HepG2 (cell line): ENCODE results near the gene CXCL17. TPM values are rescaled to one million over a fixed set of nuclear protein-coding genes. Genes with fewer than 3 reads are reported as not detected.

Experiments
- CCAR2 ChIP-seq: fragments of 200-400 bp; formaldehyde crosslinking; optimal IDR thresholded peaks from 2 replicates; pipeline ENCODE3; 2018; ENCODE audit warnings: low read depth, mild to moderate bottlenecking, low read length, moderate library complexity
- DR1 ChIP-seq: sonication (generic); formaldehyde crosslinking; IDR thresholded peaks from 2 replicates; pipeline ENCODE4 v1.8.0; 2021; ENCODE audit warnings: mild to moderate bottlenecking, missing genetic modification reagents, inconsistent platforms
- HNRNPL ChIP-seq: fragments of 200-400 bp; formaldehyde crosslinking; IDR thresholded peaks from 2 replicates; pipeline ENCODE4 v1.6.1; 2017; ENCODE audit warnings: mild to moderate bottlenecking, low read depth, low read length
- HNRNPLL ChIP-seq: fragments of 200-400 bp; formaldehyde crosslinking; IDR thresholded peaks from 2 replicates; pipeline ENCODE4 v1.6.1; 2017; ENCODE audit warnings: mild to moderate bottlenecking, low read depth, low read length; ENCODE audit not compliant: poor library complexity, severe bottlenecking
- NFATC3 ChIP-seq: sonication (generic); formaldehyde crosslinking; IDR thresholded peaks from 2 replicates; pipeline ENCODE4 v1.5.1; 2020; ENCODE audit warnings: mild to moderate bottlenecking, missing genetic modification reagents
- NFIB ChIP-seq: sonication (generic); formaldehyde crosslinking; IDR thresholded peaks from 2 replicates; pipeline ENCODE4 v1.9.0; 2021; ENCODE audit warnings: missing genetic modification reagents, mild to moderate bottlenecking, borderline replicate concordance
- NFKBIZ ChIP-seq: IDR thresholded peaks from 2 replicates; pipeline ENCODE4 v1.6.1; 2018; ENCODE audit warnings: missing genetic modification reagents, missing compliant biosample characterization
- PHF21A ChIP-seq: sonication (generic); formaldehyde crosslinking; IDR thresholded peaks from 2 replicates; pipeline ENCODE4 v1.5.0; 2020; ENCODE audit warnings: mild to moderate bottlenecking, missing genetic modification reagents
- SAP130 ChIP-seq: IDR thresholded peaks from 2 replicates; pipeline ENCODE4 v1.6.1; 2016; ENCODE audit warnings: low read depth
- SMC3 ChIP-seq: IDR thresholded peaks from 2 replicates; pipeline ENCODE4 v1.6.1; 2011; ENCODE audit warnings: low read length, improper control_type of control experiment
- SRSF9 ChIP-seq: fragments of 200-400 bp; formaldehyde crosslinking; IDR thresholded peaks from 2 replicates; pipeline ENCODE4 v1.6.1; 2018; ENCODE audit warnings: borderline replicate concordance, mild to moderate bottlenecking, low read depth, low read length; ENCODE audit not compliant: insufficient read depth, poor library complexity, severe bottlenecking
- XRCC5 ChIP-seq: fragments of 200-400 bp; formaldehyde crosslinking; optimal IDR thresholded peaks from 2 replicates; pipeline ENCODE3; 2017; ENCODE audit warnings: mild to moderate bottlenecking, low read length
- YEATS2 ChIP-seq: sonication (generic); formaldehyde crosslinking; IDR thresholded peaks from 2 replicates; pipeline ENCODE4 v1.4.0; 2020; ENCODE audit warnings: missing genetic modification reagents, borderline replicate concordance
- ZBTB8A ChIP-seq: sonication (generic); formaldehyde crosslinking; IDR thresholded peaks from 2 replicates; pipeline ENCODE4 v1.4.0; 2020; ENCODE audit warnings: mild to moderate bottlenecking, low read depth, missing genetic modification reagents, borderline replicate concordance
- ZNF138 ChIP-seq: sonication (generic); formaldehyde crosslinking; IDR thresholded peaks from 2 replicates; pipeline ENCODE4 v1.5.0; 2020; ENCODE audit warnings: mild to moderate bottlenecking, low read depth, missing genetic modification reagents
- ZNF263 ChIP-seq: sonication (generic); formaldehyde crosslinking; IDR thresholded peaks from 2 replicates; pipeline ENCODE4 v1.4.0; 2020; ENCODE audit warnings: missing genetic modification reagents
- ZNF34 ChIP-seq: sonication (generic); formaldehyde crosslinking; IDR thresholded peaks from 2 replicates; pipeline ENCODE4 v1.4.0; 2020; ENCODE audit warnings: mild to moderate bottlenecking, missing genetic modification reagents, borderline replicate concordance
- ZNF430 ChIP-seq: sonication (generic); formaldehyde crosslinking; IDR thresholded peaks from 2 replicates; pipeline ENCODE4 v1.9.0; 2021; ENCODE audit warnings: mild to moderate bottlenecking, missing genetic modification reagents
- ZNF496 ChIP-seq: sonication (generic); formaldehyde crosslinking; IDR thresholded peaks from 2 replicates; pipeline ENCODE4 v1.8.1; 2023; ENCODE audit warnings: mild to moderate bottlenecking, moderate library complexity, missing genetic modification reagents; ENCODE audit not compliant: insufficient replicate concordance
- polyA plus RNA-seq, 8 experiments: library from polyadenylated mRNA; depleted of rRNA in 3 of 8; stranded (reverse) in 7 of 8; unstranded in 1 of 8; fragments of >200 nt; fragmentation: Illumina TruSeq in 4 of 8; extraction: Trizol in 4 of 8; gene quantifications; 2 replicates each; pipeline versions ENCODE4 v1.2.1 to v1.2.3, GENCODE V29; 2011 to 2016; ENCODE audit warnings: low read depth in 4 of 8, missing spikeins in 1 of 8, mixed read lengths in 1 of 8; ENCODE audit not compliant: insufficient read depth in 1 of 8
- total RNA-seq, 5 experiments: library from RNA; depleted of rRNA; stranded (reverse); fragments of >200 nt; fragmentation: Illumina TruSeq; extraction: Trizol; gene quantifications; 2 replicates each; pipeline ENCODE4 v1.2.3, GENCODE V29; 2016; ENCODE audit warnings: low read depth in 1 of 5
- TF ChIP-seq, protein P1 (sequence below): fragments of 450-650 bp; IDR thresholded peaks from 2 replicates; pipeline ENCODE4 v1.6.1; 2017
- TF ChIP-seq, protein P2 (sequence below): sonication (generic); formaldehyde crosslinking; IDR thresholded peaks from 2 replicates; pipeline ENCODE4 v1.4.0; 2020; ENCODE audit warnings: mild to moderate bottlenecking, low read depth, missing genetic modification reagents
- TF ChIP-seq, protein P3 (sequence below): sonication (generic); formaldehyde crosslinking; IDR thresholded peaks from 2 replicates; pipeline ENCODE4 v1.4.0; 2020; ENCODE audit warnings: missing genetic modification reagents

CXCL17 gene
- total and polyA plus RNA-seq, 2 of the 13 experiments (the other 11 are each of a cell fraction or from before 2014, with no cell fraction given), result 0.12 TPM; not detected in 1

DNA sequence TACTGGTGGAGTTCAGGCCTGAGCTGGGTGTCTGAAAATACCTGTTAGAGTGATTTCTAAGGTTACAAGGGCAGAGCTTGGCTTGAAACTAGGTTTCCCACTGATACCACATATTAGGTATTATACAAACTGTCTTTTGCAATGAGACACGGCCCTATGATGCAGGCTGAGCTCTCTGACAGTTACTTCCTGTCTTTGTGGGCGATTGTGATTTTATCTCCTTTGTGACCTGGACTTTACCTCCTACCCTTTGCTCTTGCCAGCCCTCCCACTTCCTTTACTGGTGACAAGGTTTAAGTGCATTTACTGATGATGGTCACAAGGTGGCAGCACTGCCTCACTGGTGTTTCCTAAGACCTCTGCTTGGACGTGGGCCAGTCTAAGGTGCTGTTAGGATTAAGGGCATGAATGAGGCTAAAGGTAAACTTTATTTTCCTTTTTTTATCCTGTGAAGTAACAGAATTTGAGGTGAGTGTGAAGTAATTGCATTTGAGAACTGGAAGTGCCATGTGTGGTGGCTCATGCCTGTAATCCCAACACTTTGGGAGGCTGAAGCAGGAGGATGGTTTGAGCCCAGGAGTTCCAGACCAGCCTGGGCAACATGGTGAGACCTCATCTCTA lies 7.7 kb upstream of the CXCL17 start (continued):
- TF ChIP-seq HNRNPL (no peak), ZBTB8A (CRISPR knock-in tag) (no peak), ZNF263 (CRISPR knock-in tag) (no peak; the same call in 1 of the 2 replicates), ZNF138 (CRISPR knock-in tag) (no peak), SMC3 (peak; percentile 100), DR1 (CRISPR knock-in tag) (no peak), XRCC5 (peak; percentile 41), NFKBIZ (no peak), YEATS2 (peak; percentile 77; the same call in 1 of the 2 replicates), ZNF34 (CRISPR knock-in tag) (no peak), SAP130 (CRISPR knock-in tag) (peak; percentile 91), SRSF9 (no peak), ZNF430 (peak; percentile 85), NFIB (CRISPR knock-in tag) (no peak), ZNF496 (CRISPR knock-in tag) (no peak), CCAR2 (no peak), HNRNPLL (no peak), NFATC3 (CRISPR knock-in tag) (no peak), PHF21A (CRISPR knock-in tag) (peak; percentile 98)
- TF ChIP-seq, protein P1, sequence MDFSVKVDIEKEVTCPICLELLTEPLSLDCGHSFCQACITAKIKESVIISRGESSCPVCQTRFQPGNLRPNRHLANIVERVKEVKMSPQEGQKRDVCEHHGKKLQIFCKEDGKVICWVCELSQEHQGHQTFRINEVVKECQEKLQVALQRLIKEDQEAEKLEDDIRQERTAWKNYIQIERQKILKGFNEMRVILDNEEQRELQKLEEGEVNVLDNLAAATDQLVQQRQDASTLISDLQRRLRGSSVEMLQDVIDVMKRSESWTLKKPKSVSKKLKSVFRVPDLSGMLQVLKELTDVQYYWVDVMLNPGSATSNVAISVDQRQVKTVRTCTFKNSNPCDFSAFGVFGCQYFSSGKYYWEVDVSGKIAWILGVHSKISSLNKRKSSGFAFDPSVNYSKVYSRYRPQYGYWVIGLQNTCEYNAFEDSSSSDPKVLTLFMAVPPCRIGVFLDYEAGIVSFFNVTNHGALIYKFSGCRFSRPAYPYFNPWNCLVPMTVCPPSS, result no peak
- TF ChIP-seq, protein P2, sequence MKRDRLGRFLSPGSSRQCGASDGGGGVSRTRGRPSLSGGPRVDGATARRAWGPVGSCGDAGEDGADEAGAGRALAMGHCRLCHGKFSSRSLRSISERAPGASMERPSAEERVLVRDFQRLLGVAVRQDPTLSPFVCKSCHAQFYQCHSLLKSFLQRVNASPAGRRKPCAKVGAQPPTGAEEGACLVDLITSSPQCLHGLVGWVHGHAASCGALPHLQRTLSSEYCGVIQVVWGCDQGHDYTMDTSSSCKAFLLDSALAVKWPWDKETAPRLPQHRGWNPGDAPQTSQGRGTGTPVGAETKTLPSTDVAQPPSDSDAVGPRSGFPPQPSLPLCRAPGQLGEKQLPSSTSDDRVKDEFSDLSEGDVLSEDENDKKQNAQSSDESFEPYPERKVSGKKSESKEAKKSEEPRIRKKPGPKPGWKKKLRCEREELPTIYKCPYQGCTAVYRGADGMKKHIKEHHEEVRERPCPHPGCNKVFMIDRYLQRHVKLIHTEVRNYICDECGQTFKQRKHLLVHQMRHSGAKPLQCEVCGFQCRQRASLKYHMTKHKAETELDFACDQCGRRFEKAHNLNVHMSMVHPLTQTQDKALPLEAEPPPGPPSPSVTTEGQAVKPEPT, result no peak
- TF ChIP-seq, protein P3, sequence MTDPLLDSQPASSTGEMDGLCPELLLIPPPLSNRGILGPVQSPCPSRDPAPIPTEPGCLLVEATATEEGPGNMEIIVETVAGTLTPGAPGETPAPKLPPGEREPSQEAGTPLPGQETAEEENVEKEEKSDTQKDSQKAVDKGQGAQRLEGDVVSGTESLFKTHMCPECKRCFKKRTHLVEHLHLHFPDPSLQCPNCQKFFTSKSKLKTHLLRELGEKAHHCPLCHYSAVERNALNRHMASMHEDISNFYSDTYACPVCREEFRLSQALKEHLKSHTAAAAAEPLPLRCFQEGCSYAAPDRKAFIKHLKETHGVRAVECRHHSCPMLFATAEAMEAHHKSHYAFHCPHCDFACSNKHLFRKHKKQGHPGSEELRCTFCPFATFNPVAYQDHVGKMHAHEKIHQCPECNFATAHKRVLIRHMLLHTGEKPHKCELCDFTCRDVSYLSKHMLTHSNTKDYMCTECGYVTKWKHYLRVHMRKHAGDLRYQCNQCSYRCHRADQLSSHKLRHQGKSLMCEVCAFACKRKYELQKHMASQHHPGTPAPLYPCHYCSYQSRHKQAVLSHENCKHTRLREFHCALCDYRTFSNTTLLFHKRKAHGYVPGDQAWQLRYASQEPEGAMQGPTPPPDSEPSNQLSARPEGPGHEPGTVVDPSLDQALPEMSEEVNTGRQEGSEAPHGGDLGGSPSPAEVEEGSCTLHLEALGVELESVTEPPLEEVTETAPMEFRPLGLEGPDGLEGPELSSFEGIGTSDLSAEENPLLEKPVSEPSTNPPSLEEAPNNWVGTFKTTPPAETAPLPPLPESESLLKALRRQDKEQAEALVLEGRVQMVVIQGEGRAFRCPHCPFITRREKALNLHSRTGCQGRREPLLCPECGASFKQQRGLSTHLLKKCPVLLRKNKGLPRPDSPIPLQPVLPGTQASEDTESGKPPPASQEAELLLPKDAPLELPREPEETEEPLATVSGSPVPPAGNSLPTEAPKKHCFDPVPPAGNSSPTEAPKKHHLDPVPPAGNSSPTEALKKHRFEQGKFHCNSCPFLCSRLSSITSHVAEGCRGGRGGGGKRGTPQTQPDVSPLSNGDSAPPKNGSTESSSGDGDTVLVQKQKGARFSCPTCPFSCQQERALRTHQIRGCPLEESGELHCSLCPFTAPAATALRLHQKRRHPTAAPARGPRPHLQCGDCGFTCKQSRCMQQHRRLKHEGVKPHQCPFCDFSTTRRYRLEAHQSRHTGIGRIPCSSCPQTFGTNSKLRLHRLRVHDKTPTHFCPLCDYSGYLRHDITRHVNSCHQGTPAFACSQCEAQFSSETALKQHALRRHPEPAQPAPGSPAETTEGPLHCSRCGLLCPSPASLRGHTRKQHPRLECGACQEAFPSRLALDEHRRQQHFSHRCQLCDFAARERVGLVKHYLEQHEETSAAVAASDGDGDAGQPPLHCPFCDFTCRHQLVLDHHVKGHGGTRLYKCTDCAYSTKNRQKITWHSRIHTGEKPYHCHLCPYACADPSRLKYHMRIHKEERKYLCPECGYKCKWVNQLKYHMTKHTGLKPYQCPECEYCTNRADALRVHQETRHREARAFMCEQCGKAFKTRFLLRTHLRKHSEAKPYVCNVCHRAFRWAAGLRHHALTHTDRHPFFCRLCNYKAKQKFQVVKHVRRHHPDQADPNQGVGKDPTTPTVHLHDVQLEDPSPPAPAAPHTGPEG (CRISPR knock-in tag), result no peak
